Measurements from ENCODE around the gene ADGRB2. TPM values are rescaled to one million over a fixed set of nuclear protein-coding genes. Genes with fewer than 3 reads are reported as not detected.
A peak's percentile ranks its signal among the peaks of the same experiment; 100 is the strongest.

ADGRB2 gene
- total RNA-seq, 1 experiment from 2014 or later: 10.9 TPM

GRCh38 chr1:31791131-31791858 lies 27.2 kb upstream of the ADGRB2 start:
- Histone ChIP-seq H4K20me1 (ENCODE audit: control insufficient read depth, insufficient read depth, insufficient read length) (no peaks in the 10 kb centered on the region), H4K5ac (ENCODE audit: insufficient read length, low read depth, low read length) (no peak overlapping the region), H3K27ac (ENCODE audit: insufficient read length, low read depth, low read length) (no peak overlapping the region), H4K8ac (replicated peaks; ENCODE audit: insufficient read length, low read depth, low read length) (no peak overlapping the region), H3K14ac (ENCODE audit: insufficient read depth, low read length) (no peak overlapping the region), H3K23me2 (ENCODE audit: insufficient read length, low read depth, low read length, poor library complexity, severe bottlenecking) (peaks cover 6% of the 10 kb centered on the region), H2BK5ac (ENCODE audit: insufficient read length, low read length) (no peak overlapping the region), H3K4me2 (ENCODE audit: insufficient read depth, insufficient read length, low read length) (no peak overlapping the region), H2BK15ac (ENCODE audit: low read depth, low read length) (no peak overlapping the region), H3K79me2 (ENCODE audit: insufficient read depth, low read length) (no peaks in the 10 kb centered on the region), H2AFZ (ENCODE audit: low read length) (no peak overlapping the region), H3K4ac (ENCODE audit: low read depth, low read length) (no peak overlapping the region), H3K27me3 (ENCODE audit: insufficient read depth, low read length) (no peaks in the 10 kb centered on the region), H3K23ac (ENCODE audit: insufficient read length, low read depth, low read length) (no peak overlapping the region), H3K4me1 (ENCODE audit: insufficient read depth, low read length) (peaks cover 3% of the 10 kb centered on the region; the same call in 1 of the 2 replicates), H2AK5ac (ENCODE audit: insufficient read length, low read length) (no peak overlapping the region), H3K9ac (ENCODE audit: extremely low read depth, insufficient read length, low read length) (no peak overlapping the region), H3T11ph (ENCODE audit: low read length) (no peak overlapping the region), H3K9me3 (ENCODE audit: control insufficient read depth, low read depth, low read length) (no peaks in the 10 kb centered on the region), H4K91ac (ENCODE audit: insufficient read length, low read depth, low read length) (no peak overlapping the region), H3K79me1 (ENCODE audit: insufficient read depth, low read depth, low read length, poor library complexity, severe bottlenecking) (no peaks in the 10 kb centered on the region), H3K56ac (ENCODE audit: insufficient read length, low read depth, low read length) (no peak overlapping the region), H2BK20ac (ENCODE audit: low read depth, low read length, poor library complexity, severe bottlenecking) (no peak overlapping the region), H2BK120ac (ENCODE audit: low read depth, low read length, poor library complexity, severe bottlenecking) (no peak overlapping the region), H3K18ac (ENCODE audit: insufficient read length, low read depth, low read length) (no peak overlapping the region), H2BK12ac (ENCODE audit: insufficient read length, low read depth, low read length) (no peak overlapping the region)
- Mint-ChIP-seq H3K27ac (no peak overlapping the region; a peak in 1 of 7 replicates), H3K27me3 (ENCODE audit: low read depth) (no peaks in the 10 kb centered on the region; the same call in 1 of the 2 replicates), H3K4me1 (peaks cover 8 to 18% of the 10 kb centered on the region in 2 experiments), H3K4me3 (no peak overlapping the region), H3K36me3 (ENCODE audit: insufficient read depth in 1 of 3, low read depth in 3 of 3) (no peaks in the 10 kb centered on the region), H3K9me3 (no peaks in the 10 kb centered on the region)
- DNase-seq: peak; percentile 21
- WGBS (ENCODE audit: extremely low coverage, insufficient read length, low lambda C conversion rate): no CpG with 5 or more reads among the region's 13 CpGs
- TF ChIP-seq, protein P1, sequence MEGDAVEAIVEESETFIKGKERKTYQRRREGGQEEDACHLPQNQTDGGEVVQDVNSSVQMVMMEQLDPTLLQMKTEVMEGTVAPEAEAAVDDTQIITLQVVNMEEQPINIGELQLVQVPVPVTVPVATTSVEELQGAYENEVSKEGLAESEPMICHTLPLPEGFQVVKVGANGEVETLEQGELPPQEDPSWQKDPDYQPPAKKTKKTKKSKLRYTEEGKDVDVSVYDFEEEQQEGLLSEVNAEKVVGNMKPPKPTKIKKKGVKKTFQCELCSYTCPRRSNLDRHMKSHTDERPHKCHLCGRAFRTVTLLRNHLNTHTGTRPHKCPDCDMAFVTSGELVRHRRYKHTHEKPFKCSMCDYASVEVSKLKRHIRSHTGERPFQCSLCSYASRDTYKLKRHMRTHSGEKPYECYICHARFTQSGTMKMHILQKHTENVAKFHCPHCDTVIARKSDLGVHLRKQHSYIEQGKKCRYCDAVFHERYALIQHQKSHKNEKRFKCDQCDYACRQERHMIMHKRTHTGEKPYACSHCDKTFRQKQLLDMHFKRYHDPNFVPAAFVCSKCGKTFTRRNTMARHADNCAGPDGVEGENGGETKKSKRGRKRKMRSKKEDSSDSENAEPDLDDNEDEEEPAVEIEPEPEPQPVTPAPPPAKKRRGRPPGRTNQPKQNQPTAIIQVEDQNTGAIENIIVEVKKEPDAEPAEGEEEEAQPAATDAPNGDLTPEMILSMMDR (conservative IDR thresholded peaks at IDR 0.05): no peak
